ENCODE measurements around the gene PDZRN4.

The PDZRN4 gene

DNA sequence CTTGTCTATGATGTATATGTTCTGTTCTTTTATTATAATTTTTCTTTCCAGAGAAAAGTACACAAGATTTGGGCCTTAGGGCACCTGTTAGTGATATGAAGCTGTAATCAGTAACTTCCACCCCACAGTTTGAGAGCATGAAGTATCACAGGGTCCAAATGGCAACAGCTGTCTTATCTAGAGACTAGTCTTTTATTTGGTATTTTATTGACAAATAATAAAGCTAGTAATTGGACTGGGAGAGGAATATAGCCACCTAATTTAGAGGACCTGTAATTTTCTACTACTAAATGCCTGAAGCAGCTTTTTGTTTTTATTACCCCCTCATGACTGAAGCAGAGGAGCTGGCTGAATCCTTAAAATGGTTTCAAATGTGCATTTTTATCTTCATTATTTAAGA is 174.8 kb downstream of the PDZRN4 start:
- DNase-seq (ENCODE audit: low read depth): no peak

DNA sequence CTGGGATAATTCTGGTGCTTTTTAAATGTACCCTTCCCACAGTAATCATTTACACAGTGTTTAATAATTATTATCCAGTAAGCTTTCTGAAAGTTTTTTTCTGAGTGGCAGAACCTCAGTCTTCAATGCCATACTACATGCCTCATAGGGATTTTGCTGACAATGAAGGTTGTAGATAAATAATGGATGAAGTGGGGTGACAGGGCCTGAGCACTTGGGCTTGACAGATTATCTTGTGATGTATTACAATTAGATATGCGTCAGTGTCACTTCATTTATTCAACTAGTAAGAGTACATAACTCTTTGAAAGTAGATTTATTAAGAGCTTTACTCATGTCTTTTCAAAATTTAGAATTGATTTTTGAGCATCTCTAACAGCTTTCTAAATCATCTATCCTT is 176.1 kb downstream of the PDZRN4 start:
- no peak for DNase-seq (ENCODE audit: low read depth)

DNA sequence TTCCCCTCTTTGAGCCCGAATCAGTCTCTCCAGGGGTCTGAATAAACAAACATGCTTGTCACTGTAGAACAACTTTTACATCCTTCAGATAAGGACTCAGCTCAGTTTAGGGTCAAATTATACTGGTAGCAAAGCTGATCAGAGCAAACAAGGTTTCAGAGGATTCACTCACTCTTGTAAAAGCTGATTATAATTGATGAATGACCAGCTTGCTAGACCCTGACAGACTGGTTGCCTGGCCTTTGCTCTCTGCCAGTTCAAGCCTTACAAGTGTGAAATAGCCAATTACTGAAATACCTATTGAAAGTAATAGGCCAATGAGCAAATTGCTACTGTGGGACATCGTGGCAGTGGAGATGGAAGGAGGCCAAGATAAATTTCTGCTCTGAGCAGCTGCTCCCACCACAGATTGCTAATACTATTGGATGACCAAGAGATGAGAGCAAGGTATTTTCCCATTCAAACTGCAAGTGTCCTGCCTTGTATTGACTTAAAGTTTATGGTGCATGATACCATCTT is 177.6 kb downstream of the PDZRN4 start:
- no peak for DNase-seq (ENCODE audit: low read depth)

DNA sequence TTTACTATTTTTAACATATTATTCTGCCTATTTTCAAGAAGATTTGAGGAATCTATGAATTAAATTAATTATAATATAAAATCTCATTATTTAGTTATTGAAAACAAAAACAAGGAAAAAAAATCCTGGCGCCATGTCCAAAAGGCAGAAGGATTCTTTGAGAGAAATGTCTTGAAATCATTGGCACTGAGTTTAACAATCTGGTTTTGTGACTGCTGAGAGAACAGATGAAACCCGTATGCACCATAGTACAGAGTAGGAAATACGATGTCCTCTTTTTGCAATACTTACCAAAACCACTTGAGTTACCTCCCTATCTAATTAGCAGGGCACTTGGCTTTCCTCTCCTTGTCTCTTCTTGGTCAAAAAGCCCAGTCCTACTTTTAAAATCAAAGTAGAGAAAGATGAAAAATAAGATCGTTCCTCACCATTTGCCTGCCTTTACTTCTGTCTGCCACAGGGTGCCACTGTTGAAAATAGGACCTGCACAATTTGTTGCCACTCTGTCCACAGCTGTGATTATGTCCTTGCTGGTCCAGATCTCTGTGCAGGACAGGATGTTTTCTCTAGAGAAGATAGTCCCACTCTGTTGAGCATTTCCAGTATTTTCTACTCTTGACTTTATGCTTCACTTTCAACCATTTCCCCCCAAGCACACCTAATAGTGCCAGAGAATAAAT is 179.7 kb downstream of the PDZRN4 start:
- DNase-seq (ENCODE audit: low read depth): no peak

DNA sequence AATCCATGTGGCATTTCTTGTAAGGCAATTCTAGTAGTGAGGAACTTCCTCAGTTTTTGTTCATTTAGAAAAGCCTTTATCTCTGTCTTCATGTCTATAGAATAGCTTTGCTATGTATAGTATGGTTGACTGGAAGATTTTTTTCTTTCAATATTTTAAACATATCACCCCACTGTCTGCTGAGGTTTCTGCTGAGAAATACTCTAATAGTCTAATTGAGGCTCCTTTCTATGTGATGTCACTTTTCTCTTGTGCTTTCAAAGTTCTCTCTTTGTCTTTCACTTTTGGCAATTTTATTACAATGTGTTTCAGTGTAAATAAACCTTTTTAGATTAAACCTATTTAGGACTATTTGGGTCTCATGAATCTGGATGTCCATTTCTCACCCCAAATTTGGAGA is 192.8 kb downstream of the PDZRN4 start:
- no peak for DNase-seq (ENCODE audit: low read depth)

DNA sequence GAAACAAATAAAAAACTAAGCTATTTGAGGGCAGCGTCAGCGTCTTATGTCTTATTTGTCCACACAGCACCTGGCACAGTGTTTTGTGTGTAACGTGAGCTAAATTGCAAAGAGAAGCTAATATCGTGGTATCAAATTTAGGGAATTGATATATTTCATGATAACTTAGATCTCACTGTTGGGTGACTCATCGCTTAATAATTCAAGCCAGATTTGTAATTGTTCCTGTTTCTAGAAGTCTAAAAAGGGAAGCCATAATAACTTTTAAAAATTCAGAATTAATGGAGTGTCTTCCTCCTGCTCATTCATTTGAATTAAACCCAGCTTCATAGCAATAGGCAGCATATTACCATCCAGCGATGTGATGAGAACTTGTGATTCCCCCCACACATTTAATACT is 214.7 kb downstream of the PDZRN4 start:
- DNase-seq (ENCODE audit: low read depth): no peak

DNA sequence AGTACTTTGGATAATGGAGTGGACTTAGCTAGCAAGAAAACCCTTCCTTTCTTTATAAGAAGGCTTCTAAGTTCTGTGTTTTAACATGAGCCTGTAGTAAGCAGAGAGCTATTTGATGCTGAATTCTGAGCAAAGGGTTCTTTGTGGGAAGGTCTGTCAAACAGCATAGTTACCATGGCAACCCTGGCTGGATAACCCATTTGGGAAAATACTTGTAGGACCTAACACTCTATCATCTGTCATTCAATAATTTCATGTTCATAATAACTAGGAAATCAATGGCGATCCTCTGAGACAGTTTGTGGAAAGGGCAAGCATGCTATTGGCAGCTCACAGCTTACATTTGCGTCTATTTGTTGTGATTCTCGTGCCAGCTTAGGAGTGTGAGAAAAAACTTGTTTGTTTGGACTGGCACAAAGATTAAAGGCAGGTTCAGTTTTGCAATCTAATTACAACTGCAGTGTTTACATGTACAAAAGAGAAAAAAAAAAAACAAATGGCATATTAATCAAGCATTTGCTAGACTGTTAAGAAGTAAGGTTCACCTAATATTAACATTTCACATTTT is 219.2 kb downstream of the PDZRN4 start:
- no peak for DNase-seq (ENCODE audit: low read depth)

DNA sequence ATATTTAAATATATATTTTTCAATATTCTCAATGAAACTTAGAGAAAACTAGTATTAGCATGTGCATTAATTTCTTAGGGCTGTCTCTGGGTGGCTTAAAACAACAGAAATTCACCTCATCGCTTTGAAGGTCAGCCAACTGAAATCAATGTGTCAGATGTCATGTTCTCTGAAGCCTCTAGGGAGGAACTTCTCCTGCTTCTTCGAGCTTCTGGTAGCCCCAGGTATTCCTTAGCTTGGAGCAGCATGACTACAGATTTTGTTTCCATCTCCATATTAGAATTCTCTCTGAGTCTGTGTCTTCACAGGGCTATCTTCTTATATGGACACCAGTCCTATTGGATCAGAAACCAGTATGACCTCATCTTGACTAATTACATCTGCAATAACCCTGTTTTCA is 221.5 kb downstream of the PDZRN4 start:
- no peak for DNase-seq (ENCODE audit: low read depth)

DNA sequence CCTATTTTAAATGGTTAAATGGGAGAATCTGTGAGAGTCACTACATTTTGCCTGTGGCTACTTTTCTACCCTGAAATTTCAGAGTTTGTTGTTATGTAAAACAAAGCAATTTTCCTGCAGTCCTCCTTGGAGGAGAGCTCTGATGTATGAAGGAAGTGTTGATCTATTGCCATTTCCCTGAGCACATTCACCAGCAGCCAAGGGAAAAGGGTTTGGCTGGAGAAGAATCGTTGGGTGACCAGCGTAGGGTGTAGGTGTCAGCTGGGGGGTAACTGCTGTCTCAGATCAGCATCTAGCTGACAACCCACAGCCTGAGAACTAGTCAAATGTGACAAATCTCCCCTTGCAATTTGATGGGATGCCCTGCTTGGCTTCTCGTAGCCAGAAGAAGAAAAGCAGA is 230.5 kb downstream of the PDZRN4 start:
- no peak for DNase-seq (ENCODE audit: low read depth)

DNA sequence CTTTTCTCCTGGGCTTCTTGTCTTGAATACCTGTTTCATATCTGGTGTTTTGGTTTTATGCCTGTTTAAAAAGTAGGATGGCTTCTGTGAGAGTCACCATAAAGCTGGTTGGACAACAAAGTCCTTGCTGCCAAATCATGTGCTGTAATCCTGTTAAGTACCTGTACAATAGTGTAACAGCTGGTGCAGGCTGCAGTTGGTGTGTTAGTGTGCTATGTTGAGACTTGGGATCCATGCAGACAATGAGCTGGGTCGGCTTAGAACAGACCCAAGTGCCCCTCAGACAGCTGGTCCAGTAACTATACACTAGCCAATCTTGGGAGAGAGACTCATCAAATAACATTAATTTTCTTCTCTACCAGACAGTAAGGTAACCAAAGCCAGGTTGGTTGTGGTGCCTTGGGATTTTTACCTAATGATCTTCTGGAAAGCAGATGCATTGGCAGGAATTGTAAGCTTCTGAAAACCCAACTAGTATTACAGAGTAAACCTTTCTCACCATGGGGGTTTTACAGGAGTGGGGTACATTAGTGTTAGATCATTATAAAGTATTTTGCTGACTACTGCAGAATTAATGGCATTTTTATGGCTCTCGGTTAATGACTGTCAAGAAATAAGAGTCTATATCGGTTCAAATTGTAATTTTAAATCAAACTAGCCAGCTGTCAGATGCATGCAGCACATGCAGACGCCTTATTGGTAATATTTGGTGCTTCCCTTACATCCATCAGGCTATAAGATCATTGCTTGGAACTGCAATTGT is 231.2 kb downstream of the PDZRN4 start:
- no peak for DNase-seq (ENCODE audit: low read depth)

DNA sequence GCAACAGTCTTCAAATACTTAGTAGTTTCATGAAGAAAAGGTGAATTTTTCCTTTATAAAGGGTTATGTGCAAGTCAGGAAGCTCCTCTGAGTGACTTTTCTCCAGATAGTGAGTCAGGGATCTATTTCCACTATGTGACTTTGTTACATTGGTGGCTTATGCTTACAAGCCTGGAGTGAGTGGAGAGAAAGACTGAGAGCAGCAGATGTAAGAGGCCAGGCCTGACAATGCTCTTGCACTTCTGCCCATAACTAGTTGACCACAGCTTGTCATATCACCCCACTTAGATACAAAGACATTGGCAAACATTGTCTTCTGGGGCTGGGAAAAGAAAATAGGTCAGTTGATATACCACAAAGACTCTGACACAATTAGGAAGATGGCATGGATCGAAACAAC is 236.5 kb downstream of the PDZRN4 start:
- DNase-seq (ENCODE audit: low read depth): no peak

DNA sequence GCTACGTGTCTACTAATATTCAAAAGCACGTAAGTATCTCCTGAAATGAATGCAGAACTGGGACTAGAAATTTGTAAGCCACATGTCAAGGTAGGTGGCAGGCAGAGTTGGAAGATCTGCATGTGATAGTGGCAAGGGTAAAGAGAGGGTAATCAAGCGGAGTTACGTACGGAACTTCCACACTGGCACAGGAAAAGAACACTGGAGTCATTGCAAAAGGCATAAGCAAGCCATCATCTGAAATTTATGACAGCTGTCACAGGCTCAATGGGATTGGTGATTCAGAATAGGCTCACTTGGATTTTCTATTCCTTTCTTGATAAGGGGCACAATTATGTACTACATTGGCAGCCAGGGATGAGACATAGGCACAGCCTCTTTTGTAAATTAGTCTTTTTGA is 245.3 kb downstream of the PDZRN4 start:
- DNase-seq (ENCODE audit: low read depth): no peak

DNA sequence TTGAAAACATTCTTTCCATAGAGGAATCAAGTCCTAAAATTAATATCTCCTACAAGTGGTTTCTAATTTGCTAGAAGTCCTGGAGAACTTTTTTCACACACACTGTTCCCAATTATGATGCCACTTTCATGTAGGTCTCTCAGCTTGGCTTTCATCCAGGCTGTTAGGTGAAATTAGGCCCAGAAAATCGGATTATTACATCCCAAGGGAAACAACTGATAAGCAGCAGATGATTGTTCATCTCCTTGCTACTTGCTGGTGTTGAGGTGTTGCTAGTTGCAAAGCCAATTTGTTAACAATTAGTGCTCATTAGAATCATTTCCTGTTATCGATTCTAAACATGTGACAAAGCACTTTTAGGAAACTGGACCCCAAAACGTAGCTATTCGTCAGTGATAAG is 248.0 kb downstream of the PDZRN4 start:
- no peak for DNase-seq (ENCODE audit: low read depth)

DNA sequence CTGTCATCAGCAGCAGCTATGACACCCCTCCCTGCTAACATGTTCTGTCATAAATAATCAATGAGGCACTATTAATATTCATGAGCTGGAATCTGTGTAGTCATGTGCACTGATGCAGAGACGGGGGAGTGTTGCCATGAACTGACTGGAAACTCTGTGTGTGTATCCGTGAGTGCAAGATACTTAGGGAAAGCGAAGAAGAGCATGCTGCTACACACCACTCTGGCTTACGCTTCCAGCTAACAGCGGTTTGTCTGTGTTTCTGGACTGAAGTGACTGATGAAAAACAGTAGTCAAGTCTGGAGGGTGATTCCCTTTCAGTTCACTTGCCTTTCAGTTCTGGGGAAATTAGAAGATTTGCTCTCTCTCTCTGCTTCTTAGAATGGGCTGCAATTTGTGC is 249.4 kb downstream of the PDZRN4 start:
- no peak for DNase-seq (ENCODE audit: low read depth)

DNA sequence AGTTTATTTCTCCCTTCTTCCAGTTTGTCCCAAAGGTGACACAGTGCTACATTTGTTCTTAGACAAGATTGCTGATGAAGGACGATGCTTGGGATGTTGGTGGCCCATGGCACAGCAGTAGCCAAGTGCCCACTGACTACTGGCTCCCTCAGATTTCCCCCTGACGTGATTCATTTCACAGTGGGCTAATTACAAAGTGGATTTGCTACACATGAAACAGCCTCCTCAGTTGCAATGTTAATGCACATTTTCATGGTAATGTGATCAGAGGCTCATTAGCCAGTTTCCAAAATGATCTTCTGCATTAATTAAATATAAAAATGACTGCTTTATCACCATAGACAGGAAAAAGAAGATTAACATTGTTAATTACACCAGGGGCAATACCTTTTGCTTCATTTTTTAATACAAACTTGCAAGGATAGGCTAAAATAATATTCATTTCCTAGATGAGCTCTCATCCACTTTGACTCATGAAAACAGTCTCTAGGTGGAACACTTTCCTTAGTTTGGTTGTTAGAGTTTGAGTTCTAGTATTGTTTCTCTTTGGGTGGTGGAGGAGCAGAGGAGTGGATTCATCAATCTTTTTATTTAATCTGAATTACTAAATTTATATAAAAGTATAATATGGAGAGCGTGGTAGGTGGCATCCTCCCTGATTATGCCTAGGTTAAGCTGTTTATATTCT is 250.9 kb downstream of the PDZRN4 start:
- no peak for DNase-seq (ENCODE audit: low read depth)

DNA sequence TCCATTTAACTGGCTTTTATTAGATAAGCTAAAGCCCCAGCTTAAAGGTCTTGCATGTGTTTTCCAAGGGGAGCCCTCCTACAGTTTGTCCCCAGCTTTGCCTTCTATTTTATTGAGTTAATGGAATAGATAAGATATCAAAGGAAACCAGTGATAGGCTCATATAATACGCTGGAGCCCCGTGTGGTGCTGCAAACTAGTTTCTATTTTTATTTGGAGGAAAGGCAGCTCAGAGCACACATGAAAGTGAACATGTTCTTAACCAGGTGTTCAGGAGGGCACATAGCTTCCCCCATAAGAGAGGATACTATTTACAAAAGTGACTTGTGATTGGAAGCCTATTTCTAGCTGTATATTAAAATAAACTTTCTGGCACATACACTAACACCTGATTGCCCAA is 251.7 kb downstream of the PDZRN4 start:
- no peak for DNase-seq (ENCODE audit: low read depth)

DNA sequence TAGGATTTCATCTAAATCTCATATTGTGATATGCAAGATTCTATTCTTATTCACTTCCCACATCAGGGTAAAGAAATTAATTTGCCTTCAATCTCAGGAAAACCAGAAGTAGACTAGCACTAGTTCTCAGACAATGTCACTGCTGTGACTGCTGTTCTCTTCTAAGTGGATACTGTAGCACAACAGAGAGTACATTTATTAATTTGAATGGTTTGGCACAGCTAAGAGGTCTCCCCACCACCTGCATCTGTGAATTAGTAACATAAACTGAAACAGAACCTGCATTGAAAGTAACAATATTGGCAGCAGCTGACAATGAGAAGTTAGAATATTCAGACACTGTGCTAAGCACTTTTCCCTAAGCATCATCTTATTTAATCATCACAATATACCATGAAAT is 253.1 kb downstream of the PDZRN4 start:
- no peak for DNase-seq (ENCODE audit: low read depth)

DNA sequence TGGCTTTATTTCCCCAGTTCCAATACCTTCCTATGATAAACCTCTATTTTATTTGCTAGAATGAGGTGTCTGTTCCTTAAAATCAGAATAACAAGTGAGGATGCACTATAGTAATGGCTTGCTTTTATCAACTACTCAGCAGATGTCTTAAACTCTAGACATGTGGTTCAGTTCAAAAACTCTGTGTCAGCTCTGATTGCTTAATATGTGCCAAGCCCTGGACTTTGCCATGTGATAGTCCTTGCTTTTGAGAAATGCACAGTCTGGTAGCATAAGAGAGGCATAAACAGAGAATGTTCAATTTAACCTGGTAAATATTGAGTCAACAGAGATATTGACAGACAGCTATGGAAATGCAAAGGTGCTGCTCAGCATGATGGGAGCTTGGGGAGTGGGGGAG is 254.8 kb downstream of the PDZRN4 start:
- DNase-seq (ENCODE audit: low read depth): no peak

DNA sequence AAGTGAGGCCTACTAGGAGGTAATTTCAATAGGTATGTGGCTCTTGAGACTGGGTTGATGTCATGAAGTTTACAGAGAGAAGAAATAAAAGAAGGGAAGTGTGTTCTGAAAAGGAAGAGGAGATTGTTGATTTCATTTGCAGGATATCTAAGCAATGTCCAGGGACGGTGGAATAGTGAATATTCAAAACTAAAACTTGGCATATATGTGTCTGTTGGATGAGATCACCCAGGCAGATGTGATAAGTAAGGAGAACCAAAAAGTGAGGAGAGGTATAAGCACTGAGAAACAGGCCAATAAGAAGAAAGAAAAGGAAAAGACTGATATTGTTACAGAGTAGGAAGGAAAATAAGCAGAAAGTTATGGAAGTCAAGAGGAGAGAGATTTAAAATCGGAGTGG is 255.6 kb downstream of the PDZRN4 start:
- DNase-seq (ENCODE audit: low read depth): no peak

DNA sequence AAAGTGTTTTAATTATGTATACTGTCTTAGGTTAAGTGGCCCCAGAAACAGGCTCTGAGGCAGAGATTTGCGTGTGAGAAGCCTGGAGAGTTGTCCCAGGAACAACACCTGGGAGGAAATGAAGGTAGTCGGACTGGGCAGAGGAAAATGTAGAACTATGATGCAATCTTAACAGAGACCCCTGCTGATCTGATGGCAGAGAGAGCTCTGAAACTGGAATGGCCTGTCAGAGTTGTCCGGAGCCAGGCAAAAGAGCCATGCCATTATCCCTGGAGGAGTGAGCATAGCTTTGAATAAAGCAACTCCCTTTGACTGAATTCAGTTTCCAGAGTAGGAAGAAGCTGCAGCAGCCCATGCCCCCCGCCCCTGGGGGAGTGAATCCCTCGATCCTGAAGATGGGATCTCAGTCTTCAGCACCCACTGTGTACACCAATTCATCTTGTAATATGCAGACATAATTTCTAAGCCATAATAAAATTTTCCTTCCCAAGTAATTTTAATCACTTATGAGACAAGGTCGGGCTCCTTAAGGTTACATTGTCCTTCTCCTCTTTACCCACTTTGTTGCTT is 264.8 kb downstream of the PDZRN4 start:
- no peak for DNase-seq (ENCODE audit: low read depth)

DNA sequence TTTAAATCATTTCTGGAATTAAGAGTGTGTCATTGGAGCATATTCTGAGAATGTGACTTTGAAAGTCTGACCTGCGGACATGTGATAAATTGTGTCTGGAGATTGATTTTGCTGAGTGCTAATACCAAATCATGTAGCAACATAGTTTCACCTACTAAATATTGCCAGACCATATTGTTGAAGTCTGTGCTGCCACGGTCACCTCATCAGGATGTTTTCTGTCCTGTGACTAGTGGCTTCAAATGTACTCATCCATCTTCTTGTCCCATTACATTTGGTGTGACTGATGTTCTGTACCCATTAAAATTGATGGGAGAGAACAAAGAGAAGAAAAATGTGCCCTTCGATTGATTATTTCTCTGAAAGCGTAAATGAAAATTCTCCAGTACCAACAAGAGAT is 265.3 kb downstream of the PDZRN4 start:
- DNase-seq (ENCODE audit: low read depth): no peak

DNA sequence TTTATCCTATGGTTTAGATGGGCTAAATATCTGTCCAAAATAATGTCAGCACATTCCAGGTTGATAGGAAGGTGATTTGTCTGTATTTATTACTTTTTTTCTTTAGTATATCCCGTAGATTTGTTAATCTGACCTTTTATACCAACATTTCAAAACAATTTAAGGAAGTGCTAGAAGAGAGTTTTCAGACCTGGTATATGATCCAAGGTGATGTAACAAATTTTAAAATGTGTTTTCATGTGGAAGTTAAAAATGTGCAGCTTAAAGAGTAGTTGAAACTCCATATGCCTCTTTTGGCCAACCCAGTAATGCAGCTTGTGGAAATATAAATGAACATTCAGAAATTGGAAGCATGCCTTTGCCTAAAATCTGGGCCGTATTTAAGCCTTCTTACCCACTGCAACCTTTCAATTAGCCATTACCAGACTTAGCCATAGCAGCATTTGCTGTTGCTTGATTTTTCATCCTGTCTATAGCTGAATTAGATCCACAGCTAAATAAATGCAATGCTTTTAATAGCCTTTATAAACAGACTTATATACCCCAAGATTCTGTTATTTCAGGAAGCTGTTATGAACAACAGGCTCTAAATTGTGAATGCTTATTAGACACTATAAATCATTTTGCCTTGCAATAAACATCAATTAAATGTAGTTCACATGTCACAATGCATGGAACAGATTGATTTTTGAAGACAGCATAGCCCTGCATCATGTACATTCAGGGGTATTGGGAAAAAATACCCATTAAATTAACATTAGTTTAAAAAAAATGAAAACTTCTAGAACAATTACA is 271.2 kb downstream of the PDZRN4 start:
- DNase-seq (ENCODE audit: low read depth): no peak

Data from activated T-helper 9 cell treated with anti-CD3 and anti-CD28 coated beads, Interleukin-2, amount 50 U/mL, for 16 hours (primary cell).